ENCODE measurements around the gene OTOR.

The OTOR gene

GRCh38 chr20:16752082-16752481 lies 3.9 kb downstream of the OTOR start:
- DNase-seq = no peak

- DNase-seq = no peak
Measured at GRCh38 chr20:16752901-16753300, 4.7 kb downstream of the OTOR start.

GRCh38 chr20:16758454-16759180 lies 10.5 kb downstream of the OTOR start:
- no peak for DNase-seq

- DNase-seq = no peak
Measured at GRCh38 chr20:16759181-16759563, 11.0 kb downstream of the OTOR start.

- DNase-seq = no peak
Measured at GRCh38 chr20:16760431-16761304, 12.5 kb downstream of the OTOR start.

- DNase-seq = peak in 1 of 2 experiments; percentile 37
Measured at GRCh38 chr20:16761305-16761829, 13.2 kb downstream of the OTOR start.

GRCh38 chr20:16764560-16764959 lies 16.4 kb downstream of the OTOR start:
- DNase-seq = no peak

- no peak for DNase-seq
Measured at GRCh38 chr20:16771213-16771612, 23.1 kb downstream of the OTOR start.

GRCh38 chr20:16775961-16776360 lies 27.8 kb downstream of the OTOR start:
- DNase-seq = no peak

- DNase-seq = no peak
Measured at GRCh38 chr20:16777126-16777525, 29.0 kb downstream of the OTOR start.

GRCh38 chr20:16778159-16778558 lies 30.0 kb downstream of the OTOR start:
- DNase-seq = no peak

GRCh38 chr20:16781496-16781895 lies 33.3 kb downstream of the OTOR start:
- no peak for DNase-seq

- no peak for DNase-seq
Measured at GRCh38 chr20:16785226-16785625, 37.1 kb downstream of the OTOR start.
